ENCODE results near the gene MYBBP1A.

MYBBP1A gene

DNA sequence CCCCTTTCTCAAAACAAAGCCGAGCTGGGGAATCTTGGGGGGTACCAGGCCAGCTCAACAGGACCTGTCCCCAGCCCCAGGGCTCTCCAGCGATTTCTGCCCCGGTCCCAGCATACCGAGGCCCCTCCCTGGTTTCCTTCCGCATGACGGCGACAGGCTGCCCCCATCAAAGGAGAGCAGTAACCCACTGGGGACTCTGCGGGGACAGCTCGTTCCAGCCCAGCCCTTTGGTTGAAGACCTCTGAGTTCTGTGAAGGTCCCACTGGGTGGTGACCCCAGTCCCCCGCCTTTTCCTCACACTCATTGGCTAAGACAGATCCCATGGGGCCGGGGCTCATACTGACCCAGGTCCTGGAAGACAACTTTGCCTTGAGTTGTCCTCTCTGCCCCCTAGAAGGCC lies 33.2 kb upstream of the MYBBP1A start:
- Histone ChIP-seq H3K27ac (replicated peaks) (no peak overlapping the region), H3K27me3 (ENCODE audit: insufficient read depth, poor library complexity, severe bottlenecking) (peaks cover 6% of the 10 kb centered on the region), H3K4me3 (replicated peaks; ENCODE audit: insufficient read depth, low read length) (no peak overlapping the region)
- no peak for DNase-seq (ENCODE audit: low read depth in 1 of 2, low spot score in 1 of 2)
- TF ChIP-seq POLR2AphosphoS5 (IDR thresholded peaks at IDR 0.05; ENCODE audit: low read depth): no peak
- no peak for TF ChIP-seq REST (IDR thresholded peaks at IDR 0.05; ENCODE audit: insufficient replicate concordance, low read depth)
- TF ChIP-seq SPI1 (IDR thresholded peaks at IDR 0.05; ENCODE audit: borderline replicate concordance, low read depth): no peak
- TF ChIP-seq, protein P1, sequence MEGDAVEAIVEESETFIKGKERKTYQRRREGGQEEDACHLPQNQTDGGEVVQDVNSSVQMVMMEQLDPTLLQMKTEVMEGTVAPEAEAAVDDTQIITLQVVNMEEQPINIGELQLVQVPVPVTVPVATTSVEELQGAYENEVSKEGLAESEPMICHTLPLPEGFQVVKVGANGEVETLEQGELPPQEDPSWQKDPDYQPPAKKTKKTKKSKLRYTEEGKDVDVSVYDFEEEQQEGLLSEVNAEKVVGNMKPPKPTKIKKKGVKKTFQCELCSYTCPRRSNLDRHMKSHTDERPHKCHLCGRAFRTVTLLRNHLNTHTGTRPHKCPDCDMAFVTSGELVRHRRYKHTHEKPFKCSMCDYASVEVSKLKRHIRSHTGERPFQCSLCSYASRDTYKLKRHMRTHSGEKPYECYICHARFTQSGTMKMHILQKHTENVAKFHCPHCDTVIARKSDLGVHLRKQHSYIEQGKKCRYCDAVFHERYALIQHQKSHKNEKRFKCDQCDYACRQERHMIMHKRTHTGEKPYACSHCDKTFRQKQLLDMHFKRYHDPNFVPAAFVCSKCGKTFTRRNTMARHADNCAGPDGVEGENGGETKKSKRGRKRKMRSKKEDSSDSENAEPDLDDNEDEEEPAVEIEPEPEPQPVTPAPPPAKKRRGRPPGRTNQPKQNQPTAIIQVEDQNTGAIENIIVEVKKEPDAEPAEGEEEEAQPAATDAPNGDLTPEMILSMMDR (IDR thresholded peaks at IDR 0.05; ENCODE audit: insufficient read depth, low read length): no peak
- no peak for TF ChIP-seq GABPA (IDR thresholded peaks at IDR 0.05; ENCODE audit: low read depth)

DNA sequence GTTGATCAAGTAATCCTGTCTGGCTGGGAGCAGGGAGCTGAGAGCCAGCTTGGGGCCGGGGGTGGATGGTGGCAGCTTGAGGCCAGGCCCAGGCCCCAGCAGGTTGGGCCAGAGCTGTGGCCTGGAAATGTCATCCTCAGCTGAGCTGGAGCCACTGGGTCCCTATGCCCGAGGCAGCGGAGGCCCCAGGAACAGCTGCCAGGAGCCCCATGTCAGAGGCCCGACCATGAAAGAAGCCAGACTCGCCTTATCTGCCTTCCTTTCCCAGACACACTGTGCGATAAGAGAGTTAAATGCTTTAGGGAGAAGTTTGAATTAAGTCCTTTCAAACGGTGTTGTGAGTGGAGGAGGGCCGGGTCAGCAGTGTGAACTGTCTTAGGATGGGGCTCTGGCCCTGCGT lies 32.6 kb upstream of the MYBBP1A start:
- H3K27me3 ChIP-seq (ENCODE audit: insufficient read depth, poor library complexity, severe bottlenecking): peaks cover 6% of the 10 kb centered on the region

GRCh38 chr17:4587195-4587594 lies 32.0 kb upstream of the MYBBP1A start:
- Histone ChIP-seq H3K4me3 (replicated peaks; ENCODE audit: insufficient read depth, low read length) (no peak overlapping the region), H3K27me3 (ENCODE audit: insufficient read depth, poor library complexity, severe bottlenecking) (peaks cover 7% of the 10 kb centered on the region), H3K27ac (replicated peaks) (no peak overlapping the region)
- DNase-seq (ENCODE audit: low read depth in 1 of 2, low spot score in 1 of 2): no peak
- TF ChIP-seq, protein P1 (IDR thresholded peaks at IDR 0.05; ENCODE audit: insufficient read depth, low read length): no peak
- TF ChIP-seq REST (IDR thresholded peaks at IDR 0.05; ENCODE audit: insufficient replicate concordance, low read depth) (no peak), POLR2AphosphoS5 (IDR thresholded peaks at IDR 0.05; ENCODE audit: low read depth) (no peak), SPI1 (IDR thresholded peaks at IDR 0.05; ENCODE audit: borderline replicate concordance, low read depth) (no peak)

More for the DNA sequence above, 32.6 kb upstream of the MYBBP1A start:
- TF ChIP-seq POLR2AphosphoS5 (IDR thresholded peaks at IDR 0.05; ENCODE audit: low read depth) (no peak), SPI1 (IDR thresholded peaks at IDR 0.05; ENCODE audit: borderline replicate concordance, low read depth) (no peak), REST (IDR thresholded peaks at IDR 0.05; ENCODE audit: insufficient replicate concordance, low read depth) (no peak), GABPA (IDR thresholded peaks at IDR 0.05; ENCODE audit: low read depth) (no peak)
- TF ChIP-seq, protein P1 (IDR thresholded peaks at IDR 0.05; ENCODE audit: insufficient read depth, low read length): no peak
- H3K27ac ChIP-seq (replicated peaks): no peak overlapping the region
- DNase-seq (ENCODE audit: low read depth in 1 of 2, low spot score in 1 of 2): no peak
- no peak overlapping the region for H3K4me3 ChIP-seq (replicated peaks; ENCODE audit: insufficient read depth, low read length)
